GM18507 (cell line): ENCODE results near the gene PPP2R2C.

Experiments used
- DNase-seq: peaks from one replicate; pipeline ENCODE4 v3.0.0; 2011; ENCODE audit warnings: low read depth; ENCODE audit not compliant: insufficient read length; ENCODE audit errors: extremely low spot score
- FAIRE-seq: peaks from 2 replicates; lab custom pipeline; 2011; peaks lifted over from hg19 to GRCh38; lab: Jason Lieb, UNC

The PPP2R2C gene

DNA sequence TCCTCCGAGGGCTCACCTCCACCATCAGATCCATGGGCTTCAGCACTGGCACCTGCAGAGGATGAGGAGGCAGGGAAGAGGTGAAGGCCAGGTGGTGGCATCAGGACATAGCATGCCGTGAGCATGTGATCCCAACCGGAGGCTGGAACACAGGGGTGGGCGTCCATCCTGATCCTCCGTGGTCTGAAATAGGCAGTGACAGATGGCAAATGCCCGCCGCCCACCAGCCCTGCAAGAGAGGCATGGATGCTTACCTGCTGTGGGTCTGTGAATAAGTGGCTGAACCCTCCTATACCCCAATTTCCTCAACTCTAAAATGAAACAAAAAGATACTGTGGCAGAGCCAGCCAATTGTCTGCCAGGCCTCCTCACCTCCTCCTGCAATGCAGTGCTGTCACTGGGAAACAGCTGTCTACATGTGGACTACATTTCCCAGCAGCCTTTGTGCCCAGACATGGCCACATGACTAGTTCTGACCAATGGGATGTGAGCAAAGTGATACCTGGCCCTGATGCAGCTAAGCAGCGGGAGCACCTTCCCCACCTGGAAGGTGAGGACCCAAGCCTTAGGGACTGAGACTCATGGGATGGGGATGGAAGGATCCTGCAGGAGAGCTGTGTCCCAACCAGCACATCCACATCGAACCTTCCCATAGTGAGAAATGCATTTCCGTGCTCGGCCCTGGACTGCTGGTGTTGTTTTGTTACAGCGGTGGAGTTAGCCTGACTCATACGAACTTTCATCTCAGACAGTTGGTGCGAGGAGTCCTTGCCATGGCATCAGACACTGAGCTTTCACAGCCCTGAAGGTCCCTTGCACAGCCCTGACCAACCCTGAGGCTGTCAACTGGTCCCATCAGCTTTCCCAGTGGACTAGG lies 99.5 kb downstream of the PPP2R2C start:
- no peak for FAIRE-seq
- DNase-seq: peak; percentile 32

DNA sequence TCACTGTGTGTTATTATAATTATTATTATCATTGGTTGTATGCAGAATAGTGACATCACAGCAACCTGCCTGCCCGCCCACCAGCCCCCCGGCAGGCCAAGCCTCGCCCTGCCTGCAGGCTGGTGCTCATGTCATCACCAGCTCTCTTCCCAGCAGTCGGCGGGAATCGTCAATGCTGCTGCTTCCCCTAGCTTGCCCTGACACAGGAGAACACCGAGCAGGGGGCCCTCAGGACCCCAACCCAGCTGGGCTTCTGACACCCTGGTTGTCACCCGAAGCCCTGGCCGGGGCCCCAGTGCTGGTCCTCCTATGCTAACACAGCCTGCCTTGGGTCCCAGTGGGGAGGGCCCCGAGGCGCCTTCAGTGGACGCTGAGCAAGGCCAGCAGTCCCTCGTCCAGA lies 100.6 kb downstream of the PPP2R2C start:
- FAIRE-seq (no peak), DNase-seq (no peak)

DNA sequence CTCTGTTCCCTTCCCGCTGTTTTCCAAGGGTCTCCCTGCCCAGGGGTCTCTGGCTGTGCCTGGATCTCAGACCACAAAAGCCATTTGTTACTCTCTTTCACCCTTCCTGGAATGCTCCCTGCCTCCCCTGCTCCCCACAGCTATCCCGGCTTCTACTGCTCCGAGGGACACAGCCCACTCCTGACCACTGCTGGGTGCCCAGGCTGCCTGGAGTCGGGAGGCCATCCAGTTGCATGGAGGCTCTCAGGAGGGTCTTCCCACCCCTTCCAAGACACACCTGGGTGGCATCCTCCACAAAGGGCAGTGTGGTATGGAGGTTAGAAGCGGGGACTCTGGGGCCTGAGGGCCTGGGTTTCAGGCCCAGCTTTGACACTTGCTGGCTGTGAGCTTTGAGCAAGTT lies 101.1 kb downstream of the PPP2R2C start:
- DNase-seq (no peak), FAIRE-seq (no peak)

DNA sequence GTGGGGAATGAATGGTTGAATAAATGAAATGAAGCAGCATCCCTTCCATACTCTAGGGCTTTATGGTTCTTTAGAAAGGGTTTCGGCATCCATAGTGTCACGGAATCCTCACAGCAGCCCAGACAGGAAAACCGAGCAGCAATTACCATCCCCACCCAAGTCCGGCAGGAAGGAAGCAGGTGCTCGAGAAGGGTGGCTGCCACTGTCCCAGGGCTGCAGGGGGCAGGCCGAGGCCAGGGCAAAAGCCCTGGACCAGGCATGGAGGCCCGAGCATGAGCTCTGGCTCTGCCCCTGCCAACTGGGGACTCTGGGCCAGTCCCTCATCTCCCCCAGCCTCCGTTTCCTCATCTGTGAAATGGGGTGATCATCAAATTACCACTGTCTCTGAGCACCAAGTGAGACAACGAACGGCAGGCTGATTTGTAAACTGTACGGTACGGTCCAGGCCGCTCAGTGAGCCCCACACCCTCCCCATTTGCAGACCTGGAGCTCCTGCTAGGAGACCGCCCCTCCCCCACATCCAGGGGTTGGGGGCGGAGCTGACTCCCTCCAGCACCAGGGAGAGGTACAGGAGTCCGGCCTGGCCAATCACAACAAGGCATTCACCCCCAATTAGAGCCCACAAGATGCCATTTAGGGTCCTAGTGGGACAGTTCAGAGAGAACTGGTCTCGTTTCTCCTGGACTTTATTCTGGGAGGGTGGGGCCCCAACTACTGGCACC lies 102.3 kb downstream of the PPP2R2C start:
- FAIRE-seq (no peak), DNase-seq (no peak)

DNA sequence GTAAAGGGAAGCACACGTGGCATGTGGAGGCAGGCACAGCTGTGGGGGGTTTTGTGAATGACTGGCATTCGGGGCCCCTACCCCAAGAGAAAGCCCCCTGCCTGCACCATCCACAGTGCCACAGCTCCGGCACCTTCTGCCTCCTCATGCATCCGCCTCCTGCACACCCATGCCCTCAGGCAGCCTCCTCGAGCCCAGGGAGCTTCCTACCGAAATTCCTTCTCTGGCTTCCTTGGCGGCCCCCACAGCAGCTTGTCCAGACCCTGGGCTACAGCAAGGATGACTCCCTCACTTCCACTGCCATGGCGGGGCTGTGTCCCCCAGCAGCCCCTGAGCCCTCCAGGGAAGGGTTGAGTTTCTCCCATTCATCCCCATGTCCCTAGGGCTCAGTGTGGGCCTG lies 102.9 kb downstream of the PPP2R2C start:
- FAIRE-seq (no peak), DNase-seq (no peak)

DNA sequence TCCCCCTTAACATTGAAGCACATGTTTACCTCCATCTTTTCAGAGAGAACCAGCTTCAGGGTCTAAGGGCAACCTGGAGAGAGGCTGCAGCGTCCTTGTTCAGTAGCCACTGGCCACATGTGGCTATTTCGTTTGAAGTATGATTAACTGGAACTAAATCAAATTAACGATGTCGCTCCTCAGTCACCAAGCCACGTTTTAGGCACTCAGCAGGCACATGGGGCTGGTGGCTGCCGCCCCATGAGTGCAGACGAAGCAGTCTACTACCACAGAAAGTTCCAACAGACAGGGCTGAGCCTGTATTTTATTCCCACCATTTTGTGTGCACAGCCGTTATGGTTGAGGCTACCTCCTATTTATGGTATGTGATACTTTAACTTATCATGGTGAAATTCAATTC lies 103.4 kb downstream of the PPP2R2C start:
- DNase-seq (no peak), FAIRE-seq (no peak)

DNA sequence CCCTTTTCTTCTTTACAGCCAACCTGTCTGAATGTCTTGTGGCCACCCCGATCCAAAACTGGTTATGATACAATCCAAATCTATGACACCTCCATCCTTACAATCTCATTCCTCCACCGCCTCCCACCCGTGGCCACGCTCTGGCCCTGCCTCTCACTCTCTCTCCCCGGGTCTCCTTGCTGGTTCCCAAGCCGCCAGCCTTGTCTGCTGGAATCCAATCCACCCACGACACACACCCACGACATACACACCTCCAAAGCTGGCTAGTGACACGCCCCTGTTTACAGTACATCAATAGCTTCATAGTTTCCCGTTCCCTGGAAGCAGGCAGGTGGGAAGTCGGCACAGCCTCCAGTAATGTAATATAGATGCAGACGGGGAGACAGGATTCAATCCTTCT lies 103.8 kb downstream of the PPP2R2C start:
- FAIRE-seq (no peak), DNase-seq (no peak)

DNA sequence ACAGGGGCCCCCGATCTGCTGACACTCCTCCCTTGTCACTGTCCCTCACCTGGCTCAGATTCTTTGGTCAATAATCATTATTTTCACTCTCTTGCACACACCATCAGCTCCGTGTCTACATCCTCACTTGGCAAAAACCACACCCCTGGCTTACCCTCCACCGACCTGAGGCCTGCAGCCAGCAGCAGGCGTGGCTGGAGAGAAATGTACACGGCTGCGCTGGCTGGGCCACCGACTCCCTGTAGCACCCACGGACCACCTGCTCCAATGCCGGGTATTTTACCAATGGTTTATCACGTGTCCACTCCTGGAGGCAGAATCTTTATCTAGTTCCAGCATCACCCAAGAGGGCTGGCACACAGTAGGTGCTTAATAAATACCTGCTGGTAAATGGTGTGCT lies 104.3 kb downstream of the PPP2R2C start:
- DNase-seq (no peak), FAIRE-seq (no peak)

DNA sequence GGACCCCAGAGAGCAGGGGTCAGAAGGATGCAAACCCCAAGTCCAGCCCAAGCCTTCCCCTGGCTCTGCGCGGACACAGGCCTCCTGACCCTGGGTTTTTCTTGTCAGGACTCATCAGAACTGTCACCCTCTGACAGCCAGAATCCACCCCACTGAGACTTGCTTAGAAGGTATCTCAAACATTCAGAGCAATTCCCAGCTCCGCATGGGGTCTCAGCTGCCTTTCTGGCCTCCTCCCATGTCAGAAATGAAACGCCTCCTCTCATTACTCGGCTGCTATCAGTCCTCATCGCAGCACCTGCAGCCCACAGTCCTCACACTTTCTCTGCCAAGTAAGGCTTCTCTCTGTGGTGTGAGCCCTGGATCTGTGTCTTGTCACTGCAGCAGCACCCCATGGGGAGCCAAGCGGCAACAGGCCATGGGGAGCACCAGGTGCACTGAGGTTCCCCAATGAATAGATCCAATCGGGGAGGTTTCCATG lies 105.0 kb downstream of the PPP2R2C start:
- FAIRE-seq (no peak), DNase-seq (no peak)

DNA sequence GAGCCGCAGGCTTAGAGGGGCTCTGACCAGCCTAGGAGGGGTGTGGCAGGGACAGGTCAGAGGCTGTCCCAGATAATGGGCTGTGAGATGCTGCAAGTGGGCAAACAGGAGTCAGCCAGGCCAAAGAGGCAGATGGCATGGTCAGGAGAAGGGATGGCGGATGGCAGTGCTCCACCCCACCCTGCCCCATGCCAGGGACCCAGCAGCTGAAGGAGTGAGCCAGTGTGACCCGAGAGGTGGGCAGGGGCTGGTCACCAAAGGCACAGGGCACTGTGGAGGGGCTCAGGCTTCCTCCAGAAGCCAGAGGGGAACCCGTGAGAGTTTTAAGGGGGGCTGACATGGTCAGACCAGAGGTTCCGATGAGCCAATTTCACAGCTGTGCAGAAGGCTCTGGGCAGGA lies 105.8 kb downstream of the PPP2R2C start:
- DNase-seq (no peak), FAIRE-seq (no peak)

DNA sequence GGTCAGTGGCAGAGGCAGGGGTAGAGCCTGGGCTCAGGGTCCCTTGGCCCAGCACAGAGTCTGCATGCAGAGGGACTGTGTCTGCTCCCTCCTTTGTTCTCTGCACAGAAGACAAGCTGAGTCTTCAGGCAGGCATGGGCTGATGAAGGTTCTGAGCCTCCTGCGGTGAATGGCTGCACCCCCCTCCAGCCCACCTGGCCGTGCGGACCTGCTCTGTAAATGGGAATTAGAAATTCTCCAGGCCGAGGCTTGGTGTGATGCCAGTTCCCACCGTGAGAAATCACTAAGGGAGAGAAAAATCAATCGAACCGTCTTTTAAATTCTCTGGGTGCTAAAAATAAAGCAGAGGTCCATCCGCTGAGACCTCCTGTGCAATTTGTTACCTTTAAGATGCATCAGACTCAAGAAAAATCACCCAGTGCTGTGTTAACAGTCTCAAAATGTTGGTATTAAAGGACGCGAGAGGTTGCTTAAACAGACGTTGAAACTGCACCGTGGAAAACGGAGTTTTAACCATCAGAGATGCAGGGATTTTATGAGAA lies 106.8 kb downstream of the PPP2R2C start:
- FAIRE-seq (no peak), DNase-seq (no peak)

DNA sequence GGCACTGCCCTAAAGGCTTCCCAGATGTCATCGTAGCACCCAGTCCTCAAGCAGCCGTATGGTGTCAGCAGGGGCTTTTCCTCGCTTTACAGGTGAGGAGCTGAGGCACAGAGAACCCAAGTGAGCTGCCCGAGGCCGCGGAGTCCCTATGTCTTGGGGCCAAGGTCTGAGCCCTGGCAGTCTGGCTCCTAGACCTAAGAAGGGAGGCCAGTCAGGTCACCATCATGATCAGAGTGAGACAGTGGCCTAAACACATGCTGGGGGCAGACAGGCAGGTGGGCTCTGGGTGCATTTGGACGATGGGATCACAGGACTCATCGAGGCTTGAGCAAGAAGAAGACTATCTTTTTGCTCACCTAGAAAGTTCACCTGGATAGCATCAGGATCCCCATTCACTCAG lies 107.8 kb downstream of the PPP2R2C start:
- FAIRE-seq (no peak), DNase-seq (no peak)

DNA sequence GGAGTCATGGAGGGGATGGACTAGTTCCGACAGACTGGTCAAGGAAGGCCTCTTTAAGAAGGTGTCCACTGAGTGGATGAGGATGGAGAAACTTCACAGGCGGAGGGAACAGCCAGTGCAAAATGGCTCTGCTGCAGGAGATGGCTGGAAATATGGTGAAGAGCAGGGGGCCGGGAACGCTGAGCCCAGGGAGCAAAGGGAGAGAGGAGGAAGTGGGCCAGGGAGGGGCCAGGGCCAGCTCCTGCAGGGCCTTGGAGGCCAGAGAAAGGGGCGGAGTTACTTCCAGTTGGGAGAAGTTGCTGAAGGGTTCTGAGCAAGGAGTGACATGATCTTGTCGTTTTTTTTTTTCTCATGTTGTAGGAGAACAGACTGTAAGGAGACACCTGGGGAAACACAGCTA lies 108.3 kb downstream of the PPP2R2C start:
- no peak for FAIRE-seq
- DNase-seq: no peak

DNA sequence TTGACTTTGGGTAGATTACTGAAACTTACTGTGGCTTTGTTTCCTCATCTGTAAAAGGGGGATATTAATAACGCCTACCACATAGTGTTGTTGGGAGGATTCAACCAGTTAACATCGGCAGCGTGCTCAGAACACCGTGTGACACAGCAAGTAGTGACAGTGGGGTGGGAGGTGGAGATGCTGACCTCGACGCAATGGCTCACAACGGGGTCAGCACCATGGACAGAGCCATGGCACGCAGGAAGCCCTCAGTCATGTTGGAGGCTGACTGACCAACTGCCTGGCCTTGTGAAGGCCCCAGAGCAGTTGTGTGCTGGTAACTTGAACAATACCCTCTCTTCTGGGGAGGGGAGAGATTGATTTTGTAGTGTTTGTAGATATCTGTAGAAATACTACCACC lies 109.5 kb downstream of the PPP2R2C start:
- FAIRE-seq (no peak), DNase-seq (no peak)

DNA sequence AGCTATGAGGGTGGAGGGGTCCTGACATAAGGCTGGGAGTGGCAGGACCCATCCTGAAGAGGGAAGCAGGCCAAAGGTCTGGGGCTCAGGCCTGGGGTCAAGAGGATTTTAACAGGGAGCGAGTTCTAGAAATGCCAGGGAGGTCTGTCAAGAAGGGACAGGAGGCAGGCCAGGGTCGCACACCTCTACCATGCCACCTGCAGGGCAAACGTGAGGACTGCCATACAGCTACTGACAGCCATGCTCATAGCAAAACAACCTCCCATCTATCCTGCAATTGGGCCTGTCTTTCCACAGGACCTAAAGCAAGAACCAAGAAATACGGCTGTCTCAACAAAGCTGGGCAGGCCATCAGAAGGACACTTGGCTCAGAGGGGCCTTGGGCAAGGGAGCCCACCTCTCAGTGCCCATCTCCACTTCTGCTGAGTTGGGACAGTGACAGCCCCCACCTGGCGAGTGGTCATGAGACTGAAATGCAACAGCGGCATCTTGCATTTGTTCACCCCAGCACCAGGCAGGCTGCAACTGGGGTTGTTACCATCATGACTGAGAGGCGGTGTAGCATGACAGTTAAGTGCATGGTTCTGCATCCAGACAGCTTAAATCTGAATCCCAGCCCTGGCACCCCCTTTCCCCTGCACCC lies 110.0 kb downstream of the PPP2R2C start:
- no peak for FAIRE-seq

DNA sequence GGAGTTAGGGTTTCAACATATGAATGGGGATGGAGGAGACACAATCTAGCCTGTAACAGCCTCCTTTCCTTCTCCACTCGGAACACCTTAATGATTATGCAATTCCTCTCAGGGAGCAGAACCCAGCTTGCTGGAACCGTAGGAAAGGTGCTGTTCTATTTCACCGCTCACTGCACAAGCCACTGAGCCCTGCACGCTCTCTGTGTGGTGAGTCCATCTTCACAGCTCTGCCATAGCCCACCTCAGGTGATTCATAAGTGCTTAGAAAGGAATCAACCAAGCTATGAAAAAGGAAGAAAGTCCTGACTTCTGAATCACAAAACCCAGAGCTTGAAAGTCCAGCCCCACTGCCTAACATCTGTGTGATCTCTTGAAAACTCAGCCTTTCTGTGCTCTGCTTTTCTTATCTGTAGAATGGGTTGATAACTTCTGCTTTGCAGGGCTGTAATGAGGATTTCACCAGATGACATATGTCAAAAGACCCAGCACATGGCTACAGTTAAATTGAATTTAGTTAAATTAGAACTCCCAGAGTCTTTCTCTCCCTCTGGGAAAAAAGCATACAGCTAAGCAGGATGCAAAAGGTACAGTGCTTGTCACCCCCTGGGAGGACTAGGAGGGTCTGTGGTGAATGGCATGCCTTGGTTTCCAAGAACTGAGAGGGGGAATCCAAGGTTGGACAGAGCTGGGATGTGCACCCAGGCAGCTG lies 111.2 kb downstream of the PPP2R2C start:
- DNase-seq (no peak), FAIRE-seq (no peak)

More for the DNA sequence above, 110.0 kb downstream of the PPP2R2C start:
- no peak for DNase-seq

DNA sequence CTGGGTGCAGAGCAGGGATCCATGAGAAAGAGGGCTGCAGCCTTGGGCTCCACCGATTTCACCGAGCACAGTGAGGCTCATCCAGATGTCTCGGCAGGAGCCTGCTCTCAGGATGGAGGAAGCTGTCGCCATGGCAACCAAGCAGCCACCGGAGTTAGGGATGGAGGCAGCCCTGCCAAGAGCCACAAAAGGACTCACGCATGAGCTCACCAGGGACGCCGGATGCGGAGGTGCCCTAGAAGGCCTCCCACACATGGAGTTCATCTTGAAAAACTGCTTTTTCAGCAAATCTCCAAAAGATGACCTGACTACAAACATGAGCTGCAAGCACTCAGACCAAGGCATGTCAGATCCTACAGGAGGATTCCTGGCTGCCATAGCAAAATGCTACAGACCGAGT lies 112.0 kb downstream of the PPP2R2C start:
- FAIRE-seq (no peak), DNase-seq (no peak)

DNA sequence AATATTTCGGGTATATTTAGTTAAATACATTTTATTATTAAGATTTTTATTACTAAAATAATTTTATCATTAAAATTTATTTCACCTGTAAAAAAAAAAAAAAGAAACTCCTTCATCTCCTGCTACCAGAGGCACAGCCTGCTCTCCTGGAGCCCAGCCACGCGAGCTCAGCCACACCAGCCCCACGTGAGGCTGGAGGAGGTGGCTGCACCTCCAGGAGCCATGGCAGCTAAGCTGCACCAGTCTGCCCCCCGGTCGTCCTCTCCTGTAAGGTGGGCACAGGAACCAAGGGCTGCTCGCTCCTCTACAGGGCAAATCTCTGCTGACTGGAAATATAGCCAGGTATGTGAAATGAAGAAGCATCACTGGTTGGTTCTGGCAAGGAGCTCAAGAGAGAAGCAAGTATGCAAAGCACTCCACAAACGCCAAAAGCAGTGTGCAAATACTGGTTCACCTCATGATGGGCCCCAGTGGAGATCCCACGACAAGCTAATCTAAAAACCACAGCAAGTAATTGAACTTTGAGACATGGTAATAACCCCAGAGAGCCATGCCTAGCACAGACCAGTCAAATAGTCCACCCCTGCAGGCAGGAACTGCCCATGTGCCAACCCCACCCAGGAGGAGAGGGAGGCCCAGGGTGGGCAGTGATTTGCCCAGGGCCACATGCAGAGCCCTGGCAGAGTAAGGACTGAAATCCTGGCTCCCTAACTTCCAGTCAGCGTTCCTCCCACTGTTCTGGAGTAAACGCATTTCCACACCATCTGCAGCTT lies 112.7 kb downstream of the PPP2R2C start:
- FAIRE-seq: no peak
- DNase-seq: no peak

DNA sequence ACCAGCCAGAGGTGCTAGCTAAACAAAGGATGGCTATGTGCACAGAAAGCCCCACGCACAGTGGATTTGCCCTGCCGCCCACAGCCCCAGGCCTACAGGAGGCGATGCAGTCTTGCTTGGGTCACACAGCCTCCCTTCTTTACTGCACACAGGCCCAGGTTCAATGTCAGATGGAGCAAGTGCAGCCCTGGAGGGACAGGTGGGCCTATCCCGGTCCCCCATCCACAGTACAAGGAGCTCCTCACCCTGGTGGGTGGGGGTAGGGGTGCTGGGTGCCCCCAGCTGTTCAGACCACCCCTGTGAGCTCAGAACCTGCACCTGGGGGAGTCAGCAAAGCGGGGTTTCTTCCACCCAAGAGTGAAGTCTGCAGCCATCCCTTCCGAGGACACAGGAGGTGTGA lies 114.9 kb downstream of the PPP2R2C start:
- DNase-seq (no peak), FAIRE-seq (no peak)
